Measurements from ENCODE around the gene ACTN4.

GRCh38 chr19:38666663-38667511 is 19.4 kb downstream of the ACTN4 start:
- TF ChIP-seq CTCF (IDR thresholded peaks at IDR 0.05), result no peak
- TF ChIP-seq POLR2A (IDR thresholded peaks at IDR 0.05), result peak in 1 of 2 donors; percentile 54
